GM12878 (cell line): Measurements from ENCODE around the gene SDCCAG8.

Experiments
- CHD2 ChIP-seq: IDR thresholded peaks from 2 replicates; pipeline ENCODE4 v1.6.1; 2011; ENCODE audit warnings: low read depth, low read length, improper control_type of control experiment, borderline replicate concordance
- CREM ChIP-seq: IDR thresholded peaks from 2 replicates; pipeline ENCODE4 v1.6.1; 2014; ENCODE audit warnings: antibody characterized with exemption, low read depth
- CTCF ChIP-seq, 3 experiments: IDR thresholded peaks in 2 of 3; conservative IDR thresholded peaks in 1 of 3; 2 replicates each; pipeline ENCODE4 v1.5.1; 2011; ENCODE audit warnings: low read depth in 3 of 3, low read length in 3 of 3, mild to moderate bottlenecking in 3 of 3, control low read depth in 2 of 3, moderate library complexity in 2 of 3, inconsistent platforms in 1 of 3, mixed read lengths in 1 of 3; ENCODE audit not compliant: control insufficient read depth in 2 of 3, insufficient read depth in 1 of 3; ENCODE audit errors: extremely low read depth in 1 of 3
- GABPA ChIP-seq: IDR thresholded peaks from 2 replicates; pipeline ENCODE4 v1.6.1; 2014; ENCODE audit warnings: antibody characterized with exemption, low read depth, mild to moderate bottlenecking, inconsistent platforms
- PBX3 ChIP-seq: IDR thresholded peaks from 2 replicates; pipeline ENCODE4 v1.6.1; 2011; ENCODE audit warnings: mild to moderate bottlenecking, low read depth, low read length, moderate library complexity; ENCODE audit not compliant: insufficient replicate concordance
- POLR2A ChIP-seq: IDR thresholded peaks from 2 replicates; pipeline ENCODE4 v1.6.1; 2011; ENCODE audit warnings: low read depth, mild to moderate bottlenecking, low read length
- RAD21 ChIP-seq: IDR thresholded peaks from 2 replicates; pipeline ENCODE4 v1.6.1; 2011; ENCODE audit warnings: mild to moderate bottlenecking, low read depth, low read length, moderate library complexity; ENCODE audit not compliant: insufficient read depth
- SP1 ChIP-seq: IDR thresholded peaks from one replicate; pipeline ENCODE4 v1.6.1; 2011; ENCODE audit warnings: low read depth, low read length
- TF ChIP-seq, protein P1 (sequence below): fragments of 450-650 bp; conservative IDR thresholded peaks from 2 replicates; pipeline ENCODE4 v1.6.1; 2017; ENCODE audit warnings: mild to moderate bottlenecking, moderate library complexity

DNA sequence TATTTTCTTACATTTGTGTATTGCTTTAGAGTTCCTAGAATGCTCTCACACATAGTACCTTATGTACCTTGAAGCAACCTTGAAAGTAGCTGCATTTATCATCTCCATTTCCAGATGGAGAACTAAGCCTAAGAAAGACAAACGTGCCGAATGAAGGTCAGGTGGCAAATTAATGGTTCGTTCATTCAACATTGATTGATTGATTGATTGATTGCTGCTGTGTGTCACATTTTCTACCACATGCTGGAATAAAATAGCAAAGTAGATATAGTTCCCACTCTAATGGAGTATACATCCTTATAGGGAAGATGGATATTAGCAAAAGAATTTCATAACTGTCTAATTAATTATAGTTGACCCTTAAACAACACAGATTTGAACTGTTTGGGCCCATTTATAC, 172.2 kb downstream of the SDCCAG8 start:
- no peak for TF ChIP-seq CHD2
- no peak for TF ChIP-seq POLR2A
- TF ChIP-seq, protein P1, sequence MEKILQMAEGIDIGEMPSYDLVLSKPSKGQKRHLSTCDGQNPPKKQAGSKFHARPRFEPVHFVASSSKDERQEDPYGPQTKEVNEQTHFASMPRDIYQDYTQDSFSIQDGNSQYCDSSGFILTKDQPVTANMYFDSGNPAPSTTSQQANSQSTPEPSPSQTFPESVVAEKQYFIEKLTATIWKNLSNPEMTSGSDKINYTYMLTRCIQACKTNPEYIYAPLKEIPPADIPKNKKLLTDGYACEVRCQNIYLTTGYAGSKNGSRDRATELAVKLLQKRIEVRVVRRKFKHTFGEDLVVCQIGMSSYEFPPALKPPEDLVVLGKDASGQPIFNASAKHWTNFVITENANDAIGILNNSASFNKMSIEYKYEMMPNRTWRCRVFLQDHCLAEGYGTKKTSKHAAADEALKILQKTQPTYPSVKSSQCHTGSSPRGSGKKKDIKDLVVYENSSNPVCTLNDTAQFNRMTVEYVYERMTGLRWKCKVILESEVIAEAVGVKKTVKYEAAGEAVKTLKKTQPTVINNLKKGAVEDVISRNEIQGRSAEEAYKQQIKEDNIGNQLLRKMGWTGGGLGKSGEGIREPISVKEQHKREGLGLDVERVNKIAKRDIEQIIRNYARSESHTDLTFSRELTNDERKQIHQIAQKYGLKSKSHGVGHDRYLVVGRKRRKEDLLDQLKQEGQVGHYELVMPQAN: no peak
- no peak for TF ChIP-seq RAD21
- TF ChIP-seq CTCF (IDR thresholded peaks at IDR 0.05 in 2 of 3, conservative IDR thresholded peaks at IDR 0.05 in 1 of 3; ENCODE audit: control insufficient read depth in 2 of 3, extremely low read depth in 1 of 3, insufficient read depth in 1 of 3, low read depth in 3 of 3, low read length in 3 of 3): no peak
- no peak for TF ChIP-seq PBX3
- TF ChIP-seq SP1: no peak
- TF ChIP-seq CREM: no peak
- no peak for TF ChIP-seq GABPA
